GM21717 (cell line): ENCODE results near the gene SLC4A11.

Source experiments
- ATAC-seq: cut with Tn5 transposase; IDR thresholded peaks from one replicate; pipeline ENCODE4 v1.9.1; 2021; ENCODE audit warnings: mild to moderate bottlenecking, moderate library complexity; ENCODE audit not compliant: unreplicated experiment

SLC4A11 gene

GRCh38 chr20:3177746-3178485, 61.1 kb downstream of the SLC4A11 start:
- ATAC-seq: no peak
